ENCODE measurements around the gene ZNF683.
A peak's percentile ranks its signal among the peaks of the same experiment; 100 is the strongest.
"Not testable (repeated sequence)": the region's sequence is repeated elsewhere in the genome, so short reads cannot be mapped to it uniquely, and the experiment has no call there.

The ZNF683 gene

GRCh38 chr1:26372611-26373010 is at the start of gene ZNF683:
Gene ZNF683 (minus strand): TSS chr1:26372750. CDS start chr1:26368571, 4,179 bp downstream.
- not testable (repeated sequence) for DNase-seq

GRCh38 chr1:26419494-26419893 is 46.9 kb upstream of the ZNF683 start:
- no peak for DNase-seq

GRCh38 chr1:26418865-26419349 is 46.4 kb upstream of the ZNF683 start:
- DNase-seq = no peak

- DNase-seq = peak; percentile 76
Measured at GRCh38 chr1:26417111-26417759, 44.7 kb upstream of the ZNF683 start.

- no peak for DNase-seq
Measured at GRCh38 chr1:26413031-26413430, 40.5 kb upstream of the ZNF683 start.

- DNase-seq = no peak
Measured at GRCh38 chr1:26412180-26412840, 39.8 kb upstream of the ZNF683 start.

- DNase-seq = no peak
Measured at GRCh38 chr1:26411624-26412074, 39.1 kb upstream of the ZNF683 start.

- DNase-seq = no peak
Measured at GRCh38 chr1:26410706-26411623, 38.4 kb upstream of the ZNF683 start, which contains the start of gene LIN28A. Gene LIN28A (plus strand): TSS chr1:26410817. CDS start chr1:26410892, 75 bp downstream.

GRCh38 chr1:26409191-26409807 is 36.7 kb upstream of the ZNF683 start:
- DNase-seq = no peak

- no peak for DNase-seq
Measured at GRCh38 chr1:26408604-26409003, 36.1 kb upstream of the ZNF683 start.

- DNase-seq = no peak
Measured at GRCh38 chr1:26405281-26405915, 32.8 kb upstream of the ZNF683 start.

- DNase-seq = no peak
Measured at GRCh38 chr1:26404641-26405040, 32.1 kb upstream of the ZNF683 start.

GRCh38 chr1:26403656-26404055 is 31.1 kb upstream of the ZNF683 start:
- no peak for DNase-seq

GRCh38 chr1:26401891-26402290 is 29.3 kb upstream of the ZNF683 start:
- no peak for DNase-seq

- DNase-seq = no peak
Measured at GRCh38 chr1:26399034-26399433, 26.5 kb upstream of the ZNF683 start.

- no peak for DNase-seq
Measured at GRCh38 chr1:26395754-26396153, 23.2 kb upstream of the ZNF683 start.

- DNase-seq = no peak
Measured at GRCh38 chr1:26391450-26391849, 18.9 kb upstream of the ZNF683 start.

- DNase-seq = no peak
Measured at GRCh38 chr1:26389604-26390247, 17.2 kb upstream of the ZNF683 start.

- DNase-seq = no peak
Measured at GRCh38 chr1:26388791-26389445, 16.4 kb upstream of the ZNF683 start.

- DNase-seq = no peak
Measured at GRCh38 chr1:26387447-26387846, 14.9 kb upstream of the ZNF683 start.

- DNase-seq = not testable (repeated sequence)
Measured at GRCh38 chr1:26385063-26385462, 12.5 kb upstream of the ZNF683 start.
